WTC11 (cell line): ENCODE results near the gene POLR3G. TPM values are rescaled to one million over a fixed set of nuclear protein-coding genes. Genes with fewer than 3 reads are reported as not detected.

Experiments used
- ATAC-seq: fragments of 200-7000 bp; cut with Tn5 transposase; 2 replicates; pipeline ENCODE4 v1.10.0; 2021; ENCODE audit warnings: mild to moderate bottlenecking, moderate library complexity
- CTCF ChIA-PET: fragments of 300-600 bp; sonication (Branson Sonifier 250); formaldehyde crosslinking; loops from one replicate; lab custom pipeline; 2021; ENCODE audit warnings: antibody characterized with exemption; lab: Charles Lee
- POLR2A ChIA-PET: fragments of 350-600 bp; sonication (Branson Sonifier 250); formaldehyde crosslinking; loops from one replicate; lab custom pipeline; 2021; ENCODE audit warnings: antibody characterized with exemption; lab: Charles Lee
- DNase-seq: peaks from one replicate; pipeline ENCODE4 v3.0.0; 2021; ENCODE audit warnings: low spot score
- H3K27ac Mint-ChIP-seq: 2 replicates; pipeline ENCODE4 v1.8.0; 2021; ENCODE audit warnings: mixed read lengths
- H3K27me3 Mint-ChIP-seq: 2 replicates; pipeline ENCODE4 v1.8.0; 2021; ENCODE audit warnings: low read depth, mild to moderate bottlenecking, moderate library complexity, mixed read lengths
- H3K36me3 Mint-ChIP-seq: 2 replicates; pipeline ENCODE4 v1.8.0; 2021; ENCODE audit warnings: mixed read lengths
- H3K4me1 Mint-ChIP-seq: 2 replicates; pipeline ENCODE4 v1.8.0; 2022; ENCODE audit warnings: mixed read lengths
- H3K4me3 Mint-ChIP-seq: 2 replicates; pipeline ENCODE4 v1.8.0; 2021; ENCODE audit warnings: mild to moderate bottlenecking, moderate library complexity, mixed read lengths
- H3K9me3 Mint-ChIP-seq: 2 replicates; pipeline ENCODE4 v1.8.0; 2021; ENCODE audit warnings: mixed read lengths
- AFF4 ChIP-seq: sonication (generic); formaldehyde crosslinking; IDR thresholded peaks from 2 replicates; pipeline ENCODE4 v1.8.1; 2023; ENCODE audit warnings: mild to moderate bottlenecking, missing genetic modification reagents, borderline replicate concordance
- AR ChIP-seq: fragments of 250-450 bp; sonication (Bioruptor Pico); IDR thresholded peaks from 2 replicates; pipeline ENCODE4 v1.9.0; 2021; ENCODE audit warnings: mild to moderate bottlenecking
- CREM ChIP-seq: sonication (generic); formaldehyde crosslinking; IDR thresholded peaks from 2 replicates; pipeline ENCODE4 v1.8.1; 2022; ENCODE audit warnings: mild to moderate bottlenecking, missing genetic modification reagents, moderate library complexity
- E2F5 ChIP-seq: sonication (generic); formaldehyde crosslinking; IDR thresholded peaks from 2 replicates; pipeline ENCODE4 v1.8.1; 2022; ENCODE audit warnings: mild to moderate bottlenecking, moderate library complexity, missing genetic modification reagents
- EMX1 ChIP-seq: fragments of 250-450 bp; sonication (Bioruptor Pico); IDR thresholded peaks from 2 replicates; pipeline ENCODE4 v1.8.0; 2021; ENCODE audit warnings: mild to moderate bottlenecking
- FOXP4 ChIP-seq: sonication (generic); formaldehyde crosslinking; IDR thresholded peaks from 2 replicates; pipeline ENCODE4 v1.8.0; 2022; ENCODE audit warnings: mild to moderate bottlenecking, missing genetic modification reagents
- KAT7 ChIP-seq: sonication (generic); formaldehyde crosslinking; IDR thresholded peaks from 2 replicates; pipeline ENCODE4 v1.8.1; 2023; ENCODE audit warnings: missing genetic modification reagents, mild to moderate bottlenecking, borderline replicate concordance
- NFYB ChIP-seq: sonication (generic); formaldehyde crosslinking; conservative IDR thresholded peaks from 2 replicates; pipeline ENCODE4 v1.8.0; 2022; ENCODE audit warnings: low read depth, missing genetic modification reagents
- NR1H2 ChIP-seq: sonication (generic); formaldehyde crosslinking; IDR thresholded peaks from 2 replicates; pipeline ENCODE4 v1.9.0; 2021; ENCODE audit warnings: mild to moderate bottlenecking, moderate library complexity, missing genetic modification reagents
- PRDM15 ChIP-seq: sonication (generic); formaldehyde crosslinking; IDR thresholded peaks from 2 replicates; pipeline ENCODE4 v1.8.0; 2022; ENCODE audit warnings: missing genetic modification reagents
- PREB ChIP-seq: sonication (generic); formaldehyde crosslinking; IDR thresholded peaks from 2 replicates; pipeline ENCODE4 v1.8.1; 2022; ENCODE audit warnings: mild to moderate bottlenecking, missing genetic modification reagents, moderate library complexity, borderline replicate concordance
- USF2 ChIP-seq: sonication (generic); formaldehyde crosslinking; IDR thresholded peaks from 2 replicates; pipeline ENCODE4 v1.8.1; 2023; ENCODE audit warnings: mild to moderate bottlenecking, missing genetic modification reagents, moderate library complexity
- ZBTB43 ChIP-seq: sonication (generic); formaldehyde crosslinking; IDR thresholded peaks from 2 replicates; pipeline ENCODE4 v1.8.1; 2023; ENCODE audit warnings: mild to moderate bottlenecking, missing genetic modification reagents
- ZNF263 ChIP-seq: sonication (generic); formaldehyde crosslinking; IDR thresholded peaks from 2 replicates; pipeline ENCODE4 v1.8.1; 2022; ENCODE audit warnings: low read depth, mild to moderate bottlenecking, moderate library complexity, missing genetic modification reagents
- ZNF416 ChIP-seq: fragments of 250-450 bp; sonication (Bioruptor Pico); IDR thresholded peaks from 2 replicates; pipeline ENCODE4 v1.9.0; 2021; ENCODE audit warnings: mild to moderate bottlenecking, inconsistent platforms
- total RNA-seq: library from RNA; stranded (reverse); gene quantifications from 3 replicates; pipeline ENCODE4 v1.2.3, GENCODE V29; 2021

The POLR3G gene
- total RNA-seq, 1 experiment from 2014 or later, result 95.4 TPM

GRCh38 chr5:90545511-90545910 lies 70.8 kb downstream of the POLR3G start:
- no peaks in the 10 kb centered on the region for H3K36me3 Mint-ChIP-seq
- ATAC-seq (no peak), DNase-seq (no peak)
- H3K27me3 Mint-ChIP-seq, result no peaks in the 10 kb centered on the region
- H3K4me3 Mint-ChIP-seq, result no peak overlapping the region
- TF ChIP-seq NFYB (CRISPR knock-in tag) (no peak), KAT7 (CRISPR knock-in tag) (no peak), AFF4 (no peak), ZNF263 (CRISPR knock-in tag) (no peak), ZBTB43 (no peak), E2F5 (CRISPR knock-in tag) (no peak), CREM (CRISPR knock-in tag) (no peak), AR (CRISPR knock-in tag) (no peak), EMX1 (CRISPR knock-in tag) (no peak), PRDM15 (CRISPR knock-in tag) (no peak), PREB (CRISPR knock-in tag) (no peak), ZNF416 (CRISPR knock-in tag) (no peak), FOXP4 (CRISPR knock-in tag) (no peak), USF2 (CRISPR knock-in tag) (no peak), NR1H2 (CRISPR knock-in tag) (no peak)
- TF ChIP-seq, all 79 proteins: peak for 0
- POLR2A ChIA-PET, result no interaction called here
- CTCF ChIA-PET, result interaction anchor here (1.0 to 1.5 kb wide), 2 partner anchors 36 to 59 kb away, joined by 3 to 4 read pairs; no protein-coding TSS in a partner anchor
- peaks cover 52% of the 10 kb centered on the region for H3K4me1 Mint-ChIP-seq
- peaks cover 14% of the 10 kb centered on the region for H3K9me3 Mint-ChIP-seq
- H3K27ac Mint-ChIP-seq, result no peak overlapping the region
